HCT116 (cell line): ENCODE data around the gene OR14A16. TPM values are rescaled to one million over a fixed set of nuclear protein-coding genes. Genes with fewer than 3 reads are reported as not detected.

Experiments used
- ATAC-seq: fragments of 200-7000 bp; cut with Tn5 transposase; 2 replicates; pipeline ENCODE4 v1.9.1; 2020; ENCODE audit warnings: mild to moderate bottlenecking, moderate library complexity
- BruUV-seq: library from RNA; stranded (reverse); fragments of 400-500 nt; replicated peaks from 2 replicates; lab custom pipeline; 2021; lab: Mats Ljungman, UMichigan
- CTCF ChIA-PET: fragments of 300-600 bp; sonication (Branson Sonifier 250); formaldehyde crosslinking; loops from one replicate; lab custom pipeline; 2021; ENCODE audit warnings: antibody characterized with exemption; lab: Charles Lee
- POLR2A ChIA-PET: fragments of 300-600, 350-600 bp; sonication (Branson Sonifier 250); formaldehyde crosslinking; loops from one replicate; lab custom pipeline; 2021; ENCODE audit warnings: antibody characterized with exemption; lab: Charles Lee
- RAD21 ChIA-PET, 2 experiments: fragments of 300-600 bp; sonication (Branson Sonifier 250); formaldehyde crosslinking; loops; one replicate each; lab custom pipeline; 2023; ENCODE audit warnings: low total read pairs in 2 of 2; ENCODE audit not compliant: uncharacterized antibody in 2 of 2, unreplicated experiment in 2 of 2, low non-redundant PET in 1 of 2; lab: Charles Lee
- DNase-seq: peaks from one replicate; pipeline ENCODE4 v3.0.0-alpha.2; 2010; ENCODE audit warnings: low read depth, low spot score
- H2AFZ ChIP-seq: fragments of 200-600 bp; shearing (Covaris generic), sonication (generic); 2 replicates; pipeline ENCODE4 v1.6.1; 2017; ENCODE audit warnings: low read depth, mixed run types, mixed read lengths, antibody characterized with exemption, low read length; ENCODE audit not compliant: poor library complexity, severe bottlenecking
- H3K27ac ChIP-seq: 2 replicates; pipeline ENCODE4 v1.5.1; 2012; ENCODE audit warnings: low read depth, low read length
- H3K27me3 ChIP-seq: fragments of 200-600 bp; sonication (generic); 2 replicates; pipeline ENCODE4 v1.6.1; 2016; ENCODE audit warnings: mixed run types, low read length, mixed read lengths; ENCODE audit not compliant: insufficient read depth
- H3K36me3 ChIP-seq, 2 experiments: fragments of 200-500 bp in 1 of 2; fragments of 200-600 bp in 1 of 2; sonication (Bioruptor generic) in 1 of 2; sonication (generic) in 1 of 2; 2 replicates each; pipeline versions ENCODE4 v1.5.1 to v1.6.1; 2014 to 2016; ENCODE audit warnings: low read length in 2 of 2, inconsistent platforms in 1 of 2, mixed read lengths in 1 of 2, mixed run types in 1 of 2; ENCODE audit not compliant: insufficient read depth in 2 of 2, control insufficient read depth in 1 of 2
- H3K4me1 ChIP-seq, 2 experiments: fragments of 200-600 bp in 1 of 2; sonication (generic) in 1 of 2; 2 replicates each; pipeline versions ENCODE4 v1.5.1 to v1.6.1; 2012 to 2017; ENCODE audit warnings: low read length in 2 of 2, inconsistent platforms in 1 of 2, mild to moderate bottlenecking in 1 of 2, mixed read lengths in 1 of 2, mixed run types in 1 of 2, moderate library complexity in 1 of 2; ENCODE audit not compliant: insufficient read depth in 2 of 2, control insufficient read depth in 1 of 2
- H3K4me2 ChIP-seq: fragments of 200-600 bp; sonication (generic); 2 replicates; pipeline ENCODE4 v1.6.1; 2017; ENCODE audit warnings: mixed run types, low read length, mixed read lengths
- H3K4me3 ChIP-seq, 2 experiments: fragments of 200-600 bp in 1 of 2; sonication (generic) in 1 of 2; replicated peaks in 1 of 2; 2 replicates each; pipeline ENCODE4 v1.5.1; 2011 to 2016; ENCODE audit warnings: low read length in 2 of 2, control low read depth in 1 of 2, low read depth in 1 of 2, mild to moderate bottlenecking in 1 of 2, mixed read lengths in 1 of 2, mixed run types in 1 of 2
- H3K79me2 ChIP-seq: fragments of 200-600 bp; sonication (generic); 2 replicates; pipeline ENCODE4 v1.6.1; 2017; ENCODE audit warnings: mild to moderate bottlenecking, mixed run types, low read length, moderate library complexity, mixed read lengths; ENCODE audit not compliant: insufficient read depth
- H3K9ac ChIP-seq: fragments of 200-600 bp; sonication (generic); 2 replicates; pipeline ENCODE4 v1.6.1; 2016; ENCODE audit warnings: low read length, mixed read lengths
- H3K9me2 ChIP-seq: fragments of 200-600 bp; sonication (generic), shearing (Covaris generic); 2 replicates; pipeline ENCODE4 v1.6.1; 2017; ENCODE audit warnings: mixed run types, mild to moderate bottlenecking, moderate library complexity; ENCODE audit not compliant: insufficient read depth
- H3K9me3 ChIP-seq, 2 experiments: fragments of 200-500 bp in 1 of 2; fragments of 200-600 bp in 1 of 2; sonication (Bioruptor generic) in 1 of 2; sonication (generic) in 1 of 2; 2 replicates each; pipeline ENCODE4 v1.6.1; 2014 to 2017; ENCODE audit warnings: low read length in 2 of 2, mixed read lengths in 2 of 2, inconsistent platforms in 1 of 2, low read depth in 1 of 2, mild to moderate bottlenecking in 1 of 2, mixed run types in 1 of 2, moderate library complexity in 1 of 2; ENCODE audit not compliant: control insufficient read depth in 1 of 2, insufficient read depth in 1 of 2
- H4K20me1 ChIP-seq: fragments of 200-600 bp; sonication (generic), shearing (Covaris generic); 2 replicates; pipeline ENCODE4 v1.6.1; 2017; ENCODE audit warnings: mixed run types, mild to moderate bottlenecking, moderate library complexity; ENCODE audit not compliant: insufficient read depth
- CEBPB ChIP-seq: IDR thresholded peaks from 2 replicates; pipeline ENCODE4 v1.6.1; 2012; ENCODE audit warnings: low read depth
- CTCF ChIP-seq, 3 experiments: fragments of 200-600 bp in 1 of 3; sonication (generic) in 1 of 3; IDR thresholded peaks in 2 of 3; conservative IDR thresholded peaks in 1 of 3; 2 replicates each; pipeline ENCODE4 v1.5.1; 2012 to 2017; ENCODE audit warnings: low read depth in 2 of 3, low read length in 2 of 3, antibody characterized with exemption in 1 of 3, borderline replicate concordance in 1 of 3, control low read depth in 1 of 3, mild to moderate bottlenecking in 1 of 3, mixed read lengths in 1 of 3, mixed run types in 1 of 3, moderate library complexity in 1 of 3; ENCODE audit not compliant: insufficient read depth in 1 of 3
- EGR1 ChIP-seq: IDR thresholded peaks from 2 replicates; pipeline ENCODE4 v1.6.1; 2012; ENCODE audit warnings: low read depth
- EZH2phosphoT487 ChIP-seq: fragments of 200-600 bp; IDR thresholded peaks from 2 replicates; pipeline ENCODE4 v1.6.1; 2018; ENCODE audit warnings: antibody characterized with exemption, borderline replicate concordance
- FOSL1 ChIP-seq: IDR thresholded peaks from 2 replicates; pipeline ENCODE4 v1.6.1; 2012; ENCODE audit warnings: low read depth
- JUND ChIP-seq: IDR thresholded peaks from 2 replicates; pipeline ENCODE4 v1.6.1; 2012
- RAD21 ChIP-seq: IDR thresholded peaks from 2 replicates; pipeline ENCODE4 v1.6.1; 2012; ENCODE audit warnings: low read depth, mild to moderate bottlenecking
- SP1 ChIP-seq: IDR thresholded peaks from 2 replicates; pipeline ENCODE4 v1.6.1; 2012; ENCODE audit warnings: low read depth
- ZBTB33 ChIP-seq: IDR thresholded peaks from 2 replicates; pipeline ENCODE4 v1.6.1; 2011; ENCODE audit warnings: mild to moderate bottlenecking, low read length, moderate library complexity; ENCODE audit not compliant: insufficient replicate concordance; ENCODE audit errors: extremely low read depth
- ZNF274 ChIP-seq: fragments of 200-500 bp; sonication (Bioruptor generic); IDR thresholded peaks from 2 replicates; pipeline ENCODE4 v1.6.1; 2014; ENCODE audit warnings: mild to moderate bottlenecking, low read depth, low read length, inconsistent platforms
- intact Hi-C: fragments of 100-400 bp; cut with micrococcal nuclease; formaldehyde crosslinking; loops from 2 replicates; pipeline ENCODE4 v1.10.0; 2022
- total RNA-seq: library from RNA; stranded (reverse); gene quantifications from one replicate; pipeline ENCODE4 v1.2.1, GENCODE V29; 2021; ENCODE audit not compliant: unreplicated experiment

Gene OR14A16
- total RNA-seq, 1 experiment from 2014 or later, result not detected

GRCh38 chr1:247854899-247855545, 31.1 kb upstream of the OR14A16 start:
- intact Hi-C loops, result no loop called here
- TF ChIP-seq ZBTB33, result no peak
- TF ChIP-seq RAD21, result no peak
- no peak for TF ChIP-seq EGR1
- TF ChIP-seq EZH2phosphoT487, result no peak
- TF ChIP-seq ZNF274, result no peak
- TF ChIP-seq JUND, result no peak
- no peak for TF ChIP-seq CTCF (IDR thresholded peaks at IDR 0.05 in 2 of 3, conservative IDR thresholded peaks at IDR 0.05 in 1 of 3; ENCODE audit: borderline replicate concordance in 1 of 3, insufficient read depth in 1 of 3, low read depth in 2 of 3, low read length in 2 of 3)
- no peak for TF ChIP-seq CEBPB
- TF ChIP-seq SP1, result no peak
- no peak for TF ChIP-seq FOSL1
- no peak for ATAC-seq

More at GRCh38 chr1:247854899-247855545, 31.1 kb upstream of the OR14A16 start:
- H3K4me2 ChIP-seq, result no peak overlapping the region
- H3K27me3 ChIP-seq, result no peaks in the 10 kb centered on the region
- CTCF ChIA-PET, result no interaction called here
- POLR2A ChIA-PET, result no interaction called here
- peaks cover under 1 to 9% of the 10 kb centered on the region in 2 experiments; a peak in 2 of 4 replicates for H3K9me3 ChIP-seq
- no peak overlapping the region for H3K9ac ChIP-seq
- no peak overlapping the region for H3K4me3 ChIP-seq
- RAD21 ChIA-PET, result no interaction called here
- H3K79me2 ChIP-seq, result no peaks in the 10 kb centered on the region
- no peaks in the 10 kb centered on the region for H3K9me2 ChIP-seq
- no peak for DNase-seq
- H2AFZ ChIP-seq, result no peak overlapping the region
- no peaks in the 10 kb centered on the region for H3K4me1 ChIP-seq
- no TSS peak for BruUV-seq
- H3K27ac ChIP-seq, result no peak overlapping the region
- no peaks in the 10 kb centered on the region for H4K20me1 ChIP-seq
- H3K36me3 ChIP-seq, result no peaks in the 10 kb centered on the region
